Measurements from ENCODE around the gene PLET1. TPM values are rescaled to one million over a fixed set of nuclear protein-coding genes. Genes with fewer than 3 reads are reported as not detected.

The PLET1 gene
- total and polyA plus RNA-seq, 9 of the 15 experiments (the other 6 are each of a cell fraction or from before 2014, with no cell fraction given): not detected

DNA sequence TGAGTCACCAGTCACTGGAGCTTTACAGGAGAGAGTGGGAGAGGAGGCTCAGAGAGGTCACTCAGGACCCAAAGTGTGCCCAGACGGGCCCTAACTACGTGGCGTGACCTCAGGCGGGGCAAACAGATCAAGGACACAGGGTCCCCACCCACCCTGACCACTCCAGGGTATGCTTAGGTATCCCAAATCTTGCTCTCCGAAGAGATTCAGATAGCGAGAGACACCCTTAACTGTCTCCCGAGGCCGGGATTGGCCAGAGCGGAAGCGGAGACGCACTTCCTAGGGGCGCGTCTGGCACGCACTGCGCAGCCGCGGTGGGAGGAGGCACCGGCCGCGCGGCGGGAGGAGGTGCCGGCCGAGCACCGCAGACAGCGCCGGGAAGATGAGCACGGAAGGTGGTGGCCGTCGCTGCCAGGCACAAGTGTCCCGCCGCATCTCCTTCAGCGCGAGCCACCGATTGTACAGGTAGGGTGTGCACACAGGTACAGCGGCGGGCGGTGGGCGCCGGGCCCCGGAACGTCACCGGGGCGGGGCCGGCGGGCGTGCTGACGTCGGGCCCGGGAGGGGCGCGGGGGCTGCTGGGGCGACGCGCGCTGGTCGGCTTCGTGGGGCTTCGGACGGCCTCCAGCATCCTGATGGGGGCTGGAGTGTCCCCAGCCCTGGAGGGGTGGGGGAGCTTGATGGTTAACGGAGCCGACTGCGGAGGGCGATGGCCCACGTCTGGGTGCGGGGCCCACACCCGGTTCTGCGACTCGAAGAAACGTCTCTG, 34.4 kb downstream of the PLET1 start, which contains the start of gene PTS (continued):
- TF ChIP-seq NFIC (IDR thresholded peaks at IDR 0.05) (peak; percentile 3; the same call in 1 of the 2 replicates), HDAC2 (IDR thresholded peaks at IDR 0.05) (peak; percentile 41; the same call in 1 of the 2 replicates), HDAC8 (tag; IDR thresholded peaks at IDR 0.05) (no peak), STAT5A (IDR thresholded peaks at IDR 0.05; ENCODE audit: borderline replicate concordance, low read length) (no peak), ZNF384 (IDR thresholded peaks at IDR 0.05; ENCODE audit: low read depth, low read length) (no peak), HMG20B (CRISPR knock-in tag; IDR thresholded peaks at IDR 0.05) (no peak), CC2D1A (IDR thresholded peaks at IDR 0.05) (no peak), TRIM28 (IDR thresholded peaks at IDR 0.05) (no peak), SUPT5H (IDR thresholded peaks at IDR 0.05) (peak; percentile 95), POLR2H (tag; IDR thresholded peaks at IDR 0.05; ENCODE audit: low read depth) (peak; percentile 85), MED1 (CRISPR knock-in tag; IDR thresholded peaks at IDR 0.05; ENCODE audit: borderline replicate concordance) (no peak), ZNF311 (CRISPR knock-in tag; IDR thresholded peaks at IDR 0.05) (no peak), FOS (IDR thresholded peaks at IDR 0.05; ENCODE audit: extremely low read depth, insufficient read length) (no peak), ARID3B (CRISPR knock-in tag; IDR thresholded peaks at IDR 0.05; ENCODE audit: borderline replicate concordance) (no peak), HMG20A (CRISPR knock-in tag; conservative IDR thresholded peaks at IDR 0.05) (no peak), ZNF263 (CRISPR knock-in tag; IDR thresholded peaks at IDR 0.05; ENCODE audit: borderline replicate concordance) (peak; percentile 94), HBP1 (CRISPR knock-in tag; IDR thresholded peaks at IDR 0.05) (no peak), IRF9 (tag; IDR thresholded peaks at IDR 0.05) (no peak), ZNF224 (CRISPR knock-in tag; IDR thresholded peaks at IDR 0.05) (no peak), ZBTB12 (CRISPR knock-in tag; IDR thresholded peaks at IDR 0.05) (peak; percentile 80), DACH1 (IDR thresholded peaks at IDR 0.05; ENCODE audit: partially characterized antibody) (no peak), KDM4B (IDR thresholded peaks at IDR 0.05; ENCODE audit: borderline replicate concordance in 2 of 2, low read depth in 1 of 2) (no peak; a peak in 2 of 4 replicates), HDGF (IDR thresholded peaks at IDR 0.05) (no peak), ZNF431 (CRISPR knock-in tag; IDR thresholded peaks at IDR 0.05) (no peak), NFE2L1 (tag; IDR thresholded peaks at IDR 0.05; ENCODE audit: borderline replicate concordance, low read depth) (no peak)
- TF ChIP-seq, protein P1, sequence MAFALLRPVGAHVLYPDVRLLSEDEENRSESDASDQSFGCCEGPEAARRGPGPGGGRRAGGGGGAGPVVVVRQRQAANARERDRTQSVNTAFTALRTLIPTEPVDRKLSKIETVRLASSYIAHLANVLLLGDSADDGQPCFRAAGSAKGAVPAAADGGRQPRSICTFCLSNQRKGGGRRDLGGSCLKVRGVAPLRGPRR (CRISPR knock-in tag; IDR thresholded peaks at IDR 0.05): no peak
